ENCODE measurements around the gene ST6GALNAC5. TPM values are rescaled to one million over a fixed set of nuclear protein-coding genes. Genes with fewer than 3 reads are reported as not detected.

Gene ST6GALNAC5
- total RNA-seq, 2 donors from 2014 or later: 9.1 to 9.4 TPM

- Histone ChIP-seq H3K27ac (ENCODE audit: low read depth, low read length) (no peak overlapping the region), H3K9ac (ENCODE audit: extremely low read depth, low read length, poor library complexity, severe bottlenecking) (no peak overlapping the region), H3K9me3 (ENCODE audit: control insufficient read depth, low read length) (no peaks in the 10 kb centered on the region), H3K4me1 (ENCODE audit: control insufficient read depth, insufficient read depth, low read length) (no peaks in the 10 kb centered on the region), H3K36me3 (ENCODE audit: control insufficient read depth, insufficient read depth, low read length) (no peaks in the 10 kb centered on the region), H3K4me3 (ENCODE audit: low read length) (no peak overlapping the region), H3K27me3 (ENCODE audit: control insufficient read depth, insufficient read depth, low read length, poor library complexity, severe bottlenecking) (no peaks in the 10 kb centered on the region)
- H3K4me3 Mint-ChIP-seq: no peak overlapping the region
- no peaks in the 10 kb centered on the region for H3K9me3 Mint-ChIP-seq
- TF ChIP-seq CTCF (conservative IDR thresholded peaks at IDR 0.05): no peak
- DNase-seq: no peak
- WGBS, 2 experiments (ENCODE audit: insufficient coverage in 1 of 2, insufficient read length in 1 of 2): 86 to 100% methylated on average over 1 to 3 of the region's 3 CpGs
- H3K36me3 Mint-ChIP-seq (ENCODE audit: low read depth): no peaks in the 10 kb centered on the region
- H3K27ac Mint-ChIP-seq: no peak overlapping the region
- H3K27me3 Mint-ChIP-seq (ENCODE audit: insufficient read depth): no peaks in the 10 kb centered on the region
- H3K4me1 Mint-ChIP-seq: no peaks in the 10 kb centered on the region
Measured at GRCh38 chr1:77047978-77048614, 180.8 kb downstream of the ST6GALNAC5 start.

GRCh38 chr1:77048615-77049005, 181.3 kb downstream of the ST6GALNAC5 start:
- TF ChIP-seq CTCF (conservative IDR thresholded peaks at IDR 0.05): no peak
- DNase-seq: no peak
- WGBS, 2 experiments (ENCODE audit: insufficient coverage in 1 of 2, insufficient read length in 1 of 2): 91% methylated on average over 1 of the region's 1 CpG; no CpG with 5 or more reads in 1 of the 2 experiments
- Mint-ChIP-seq H3K4me1 (no peaks in the 10 kb centered on the region), H3K27ac (no peak overlapping the region), H3K9me3 (no peaks in the 10 kb centered on the region), H3K4me3 (no peak overlapping the region), H3K36me3 (ENCODE audit: low read depth) (no peaks in the 10 kb centered on the region), H3K27me3 (ENCODE audit: insufficient read depth) (no peaks in the 10 kb centered on the region)
- Histone ChIP-seq H3K27ac (ENCODE audit: low read depth, low read length) (no peak overlapping the region), H3K9ac (ENCODE audit: extremely low read depth, low read length, poor library complexity, severe bottlenecking) (no peak overlapping the region), H3K9me3 (ENCODE audit: control insufficient read depth, low read length) (no peaks in the 10 kb centered on the region), H3K27me3 (ENCODE audit: control insufficient read depth, insufficient read depth, low read length, poor library complexity, severe bottlenecking) (no peaks in the 10 kb centered on the region), H3K4me1 (ENCODE audit: control insufficient read depth, insufficient read depth, low read length) (no peaks in the 10 kb centered on the region), H3K4me3 (ENCODE audit: low read length) (no peak overlapping the region), H3K36me3 (ENCODE audit: control insufficient read depth, insufficient read depth, low read length) (no peaks in the 10 kb centered on the region)

- Histone ChIP-seq H3K36me3 (ENCODE audit: control insufficient read depth, insufficient read depth, low read length) (no peaks in the 10 kb centered on the region), H3K27ac (ENCODE audit: low read depth, low read length) (no peak overlapping the region), H3K27me3 (ENCODE audit: control insufficient read depth, insufficient read depth, low read length, poor library complexity, severe bottlenecking) (no peaks in the 10 kb centered on the region), H3K9ac (ENCODE audit: extremely low read depth, low read length, poor library complexity, severe bottlenecking) (no peak overlapping the region), H3K4me1 (ENCODE audit: control insufficient read depth, insufficient read depth, low read length) (no peaks in the 10 kb centered on the region), H3K4me3 (ENCODE audit: low read length) (no peak overlapping the region), H3K9me3 (ENCODE audit: control insufficient read depth, low read length) (peaks cover 10% of the 10 kb centered on the region)
- H3K27me3 Mint-ChIP-seq (ENCODE audit: insufficient read depth): no peaks in the 10 kb centered on the region
- 60 to 83% methylated on average over 1 of the region's 1 CpG for WGBS, 2 experiments (ENCODE audit: insufficient coverage in 1 of 2, insufficient read length in 1 of 2)
- no peaks in the 10 kb centered on the region for H3K4me1 Mint-ChIP-seq
- TF ChIP-seq CTCF (conservative IDR thresholded peaks at IDR 0.05): no peak
- H3K9me3 Mint-ChIP-seq: peaks cover 4% of the 10 kb centered on the region
- H3K27ac Mint-ChIP-seq: no peak overlapping the region
- no peak for DNase-seq
- H3K4me3 Mint-ChIP-seq: no peak overlapping the region
- H3K36me3 Mint-ChIP-seq (ENCODE audit: low read depth): peaks cover 7% of the 10 kb centered on the region
Measured at GRCh38 chr1:77051425-77051824, 184.1 kb downstream of the ST6GALNAC5 start.
